ENCODE data around the gene BMP3.

- TF ChIP-seq CTCF (IDR thresholded peaks at IDR 0.05; ENCODE audit: poor library complexity) (no peak), EZH2 (IDR thresholded peaks at IDR 0.05; ENCODE audit: borderline replicate concordance) (no peak)
These were observed 18.8 kb downstream of the BMP3 start for GRCh38 chr4:81049330-81049729.
